OCI-LY7 (cell line): ENCODE data around the gene HSP90B1. TPM values are rescaled to one million over a fixed set of nuclear protein-coding genes. Genes with fewer than 3 reads are reported as not detected.

Experiments
- BruUV-seq: library from RNA; stranded (reverse); fragments of 400-500 nt; replicated peaks from 2 replicates; lab custom pipeline; 2021; lab: Mats Ljungman, UMichigan
- CTCF ChIA-PET: fragments of 300-600 bp; sonication (Branson Sonifier 250); formaldehyde crosslinking; loops from one replicate; lab custom pipeline; 2022; ENCODE audit warnings: antibody characterized with exemption; ENCODE audit not compliant: unreplicated experiment; lab: Charles Lee
- POLR2A ChIA-PET: fragments of 300-600 bp; sonication (Branson Sonifier 250); formaldehyde crosslinking; loops from one replicate; lab custom pipeline; 2022; ENCODE audit warnings: antibody characterized with exemption; lab: Charles Lee
- DNase-seq: peaks from one replicate; pipeline ENCODE4 v3.0.0-alpha.2; 2015; ENCODE audit warnings: low spot score
- H2AFZ ChIP-seq: fragments of 200-600 bp; sonication (generic), shearing (Covaris generic); 2 replicates; pipeline ENCODE4 v1.6.1; 2014; ENCODE audit warnings: mild to moderate bottlenecking, antibody characterized with exemption, low read length, moderate library complexity
- H3K27ac ChIP-seq: fragments of 200-600 bp; sonication (generic); 2 replicates; pipeline ENCODE4 v1.5.1; 2014; ENCODE audit warnings: mixed run types, low read depth, mild to moderate bottlenecking, moderate library complexity, low read length, inconsistent platforms; ENCODE audit not compliant: poor library complexity, severe bottlenecking
- H3K36me3 ChIP-seq: fragments of 200-600 bp; sonication (generic); 2 replicates; pipeline ENCODE4 v1.6.1; 2014; ENCODE audit warnings: mild to moderate bottlenecking, antibody characterized with exemption, low read length, moderate library complexity, mixed read lengths; ENCODE audit not compliant: insufficient read depth
- H3K4me1 ChIP-seq: fragments of 200-600 bp; sonication (generic); 2 replicates; pipeline ENCODE4 v1.5.1; 2014; ENCODE audit warnings: mild to moderate bottlenecking, low read length; ENCODE audit not compliant: insufficient read depth, poor library complexity, severe bottlenecking
- H3K4me2 ChIP-seq: fragments of 200-600 bp; sonication (generic); 2 replicates; pipeline ENCODE4 v1.6.1; 2014; ENCODE audit warnings: mild to moderate bottlenecking, low read length
- H3K4me3 ChIP-seq: fragments of 200-600 bp; sonication (generic); 2 replicates; pipeline ENCODE4 v1.5.1; 2014; ENCODE audit warnings: mild to moderate bottlenecking, low read depth, low read length; ENCODE audit not compliant: poor library complexity, severe bottlenecking
- H3K79me2 ChIP-seq: fragments of 200-600 bp; sonication (generic); 2 replicates; pipeline ENCODE4 v1.6.1; 2016; ENCODE audit warnings: low read depth, mild to moderate bottlenecking, low read length, moderate library complexity, mixed read lengths; ENCODE audit not compliant: insufficient read depth
- H3K9me2 ChIP-seq: fragments of 200-600 bp; sonication (generic); 2 replicates; pipeline ENCODE4 v1.6.1; 2016; ENCODE audit warnings: mild to moderate bottlenecking, low read length, mixed read lengths; ENCODE audit not compliant: insufficient read depth
- H3K9me3 ChIP-seq: fragments of 200-600 bp; sonication (generic); 2 replicates; pipeline ENCODE4 v1.6.1; 2014; ENCODE audit warnings: mild to moderate bottlenecking, mixed run types, low read length, mixed read lengths
- H4K20me1 ChIP-seq: fragments of 200-600 bp; sonication (generic); 2 replicates; pipeline ENCODE4 v1.6.1; 2014; ENCODE audit warnings: mild to moderate bottlenecking, antibody characterized with exemption, low read length, moderate library complexity, mixed read lengths; ENCODE audit not compliant: insufficient read depth
- CTCF ChIP-seq: fragments of 200-600 bp; sonication (generic); conservative IDR thresholded peaks from 2 replicates; pipeline ENCODE4 v1.5.1; 2014; ENCODE audit warnings: mild to moderate bottlenecking, antibody characterized with exemption, low read length, moderate library complexity, mixed read lengths
- EZH2phosphoT487 ChIP-seq: fragments of 200-600 bp; sonication (generic); IDR thresholded peaks from 2 replicates; pipeline ENCODE4 v1.6.1; 2018; ENCODE audit warnings: low read depth, borderline replicate concordance, mild to moderate bottlenecking, mixed run types, antibody characterized with exemption, low read length, moderate library complexity, mixed read lengths
- intact Hi-C: fragments of 100-400 bp; cut with micrococcal nuclease; formaldehyde crosslinking; loops from one replicate; pipeline ENCODE4 v1.10.0; 2022; ENCODE audit not compliant: unreplicated experiment
- total RNA-seq, 2 experiments: library from RNA; depleted of rRNA in 1 of 2; stranded (reverse); fragments of >200 nt in 1 of 2; shearing (Covaris generic) in 1 of 2; gene quantifications; 2 replicates each; pipeline ENCODE4 v1.2.3, GENCODE V29; 2014 to 2022

HSP90B1 gene
- total RNA-seq, 2 experiments from 2014 or later = 235 to 304 TPM

DNA sequence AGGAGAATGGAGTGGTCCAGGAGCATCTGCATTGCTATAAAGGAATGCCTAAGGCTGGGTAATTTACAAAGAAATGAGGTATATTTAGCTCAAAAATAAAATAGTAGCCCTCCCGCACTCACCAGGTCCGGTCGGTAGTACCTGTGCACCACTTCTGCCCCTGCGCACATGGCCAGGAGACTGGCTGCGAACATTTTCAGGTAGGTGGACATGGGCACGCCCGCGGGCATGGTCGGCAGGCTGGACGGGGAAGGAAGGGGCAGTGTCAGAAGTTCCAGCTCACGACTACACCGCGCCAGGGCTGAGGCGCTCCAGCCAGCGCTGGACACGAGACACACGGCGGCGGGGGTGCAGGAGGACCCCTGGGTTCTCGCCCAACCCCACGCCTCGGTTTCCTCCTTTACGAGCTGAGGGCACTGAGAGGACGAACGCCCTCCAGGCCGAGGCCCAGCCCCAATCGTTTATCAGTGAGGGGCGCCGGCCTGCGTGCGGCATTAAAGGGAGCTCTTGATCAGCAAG is 26.4 kb downstream of the HSP90B1 start:
- Histone ChIP-seq H4K20me1 (no peaks in the 10 kb centered on the region), H3K4me2 (peak overlapping the region; percentile 79), H3K27ac (peak overlapping the region; percentile 76), H3K79me2 (peaks cover 35% of the 10 kb centered on the region), H3K9me3 (no peaks in the 10 kb centered on the region), H3K36me3 (peaks cover 32% of the 10 kb centered on the region), H2AFZ (peak overlapping the region; percentile 87), H3K9me2 (no peaks in the 10 kb centered on the region), H3K4me3 (peak overlapping the region; percentile 86), H3K4me1 (peaks cover 12% of the 10 kb centered on the region)
- no peak for DNase-seq
- ChIA-PET POLR2A (interaction anchor here (0.6 to 4.6 kb wide), 11 partner anchors 8 to 624 kb away, joined by 3 to 52 read pairs (median 3); partner anchors contain the start of genes HSP90B1 and TDG), CTCF (interaction anchor here (0.6 to 1.4 kb wide), 3 partner anchors 9 to 116 kb away, joined by 3 to 5 read pairs (median 4); partner anchors contain the start of genes NT5DC3 and TDG)
- BruUV-seq = no TSS peak
- intact Hi-C loops = loop anchor here (1.0 to 5.0 kb wide), 4 partner anchors 9 to 181 kb away; partner anchors contain the start of genes NFYB and TDG
- TF ChIP-seq EZH2phosphoT487 = no peak
- no peak for TF ChIP-seq CTCF

GRCh38 chr12:103957865-103958388 is 27.7 kb downstream of the HSP90B1 start:
- H3K4me3 ChIP-seq = peak overlapping the region; percentile 86

More at GRCh38 chr12:103957865-103958388, 27.7 kb downstream of the HSP90B1 start:
- ChIA-PET POLR2A (interaction anchor here (0.7 to 2.2 kb wide), 2 partner anchors 28 to 40 kb away, joined by 3 to 15 read pairs; partner anchors contain the start of gene HSP90B1), CTCF (no interaction called here)
- peaks cover 12% of the 10 kb centered on the region for H3K4me1 ChIP-seq
- peak overlapping the region; percentile 79 for H3K4me2 ChIP-seq
- intact Hi-C loops = loop anchor here (1.0 to 5.0 kb wide), 4 partner anchors 7 to 179 kb away; partner anchors contain the start of genes NFYB and TDG
- no peaks in the 10 kb centered on the region for H3K9me2 ChIP-seq
- TF ChIP-seq EZH2phosphoT487 (no peak), CTCF (no peak)
- peaks cover 35% of the 10 kb centered on the region for H3K79me2 ChIP-seq
- peak overlapping the region; percentile 87; the same call in 1 of the 2 replicates for H2AFZ ChIP-seq
- H3K9me3 ChIP-seq = no peaks in the 10 kb centered on the region
- no peak for DNase-seq
- H3K27ac ChIP-seq = peak overlapping the region; percentile 76
- H3K36me3 ChIP-seq = peaks cover 19% of the 10 kb centered on the region
- BruUV-seq = no TSS peak
- H4K20me1 ChIP-seq = no peaks in the 10 kb centered on the region
